Uterus (tissue), 3 donors: Measurements from ENCODE around the gene C17orf114.

ENCODE experiments used
- DNase-seq, 2 donors: peaks; one replicate each; pipeline ENCODE4 v3.0.0-alpha.2; 2019 to 2020
- H3K27ac ChIP-seq, 2 donors: fragments of 200-600 bp; sonication (generic); 1 replicate in 1 of 2; 2 replicates in 1 of 2; pipeline ENCODE4 v1.5.1; 2016 to 2018
- H3K27me3 ChIP-seq, 2 donors: fragments of 200-600 bp; sonication (generic); one replicate each; pipeline ENCODE4 v1.5.1; 2018 to 2019; ENCODE audit warnings: control low read depth in 1 of 2
- H3K36me3 ChIP-seq, 2 donors: fragments of 200-600 bp; sonication (generic); one replicate each; pipeline ENCODE4 v1.5.1; 2019; ENCODE audit warnings: control low read depth in 1 of 2
- H3K4me1 ChIP-seq, 2 donors: fragments of 200-600 bp; sonication (generic); one replicate each; pipeline ENCODE4 v1.5.1; 2018 to 2019; ENCODE audit warnings: control low read depth in 1 of 2
- H3K4me3 ChIP-seq, 2 donors: fragments of 200-600 bp; sonication (generic); 1 replicate in 1 of 2; 2 replicates in 1 of 2; pipeline ENCODE4 v1.5.1; 2018 to 2019; ENCODE audit warnings: mild to moderate bottlenecking in 1 of 2
- H3K9me3 ChIP-seq, 2 donors: fragments of 200-600 bp; sonication (generic); one replicate each; pipeline ENCODE4 v1.5.1; 2019; ENCODE audit warnings: control low read depth in 1 of 2
- POLR2A ChIP-seq, 2 donors: fragments of 450-650 bp; IDR thresholded peaks; one replicate each; pipeline ENCODE4 v1.6.1; 2016; ENCODE audit warnings: antibody characterized with exemption in 2 of 2, mild to moderate bottlenecking in 1 of 2, moderate library complexity in 1 of 2
- intact Hi-C: fragments of 100-400 bp; cut with DNase I; formaldehyde crosslinking; loops from one replicate; pipeline ENCODE4 v1.15.1; 2023; ENCODE audit warnings: low total_unique reads
- TF ChIP-seq, protein P1 (sequence below), 4 experiments: fragments of 200-600 bp in 2 of 4; fragments of 450-650 bp in 2 of 4; sonication (generic) in 2 of 4; IDR thresholded peaks; one replicate each; pipeline ENCODE4 v1.5.1; 2016 to 2019; ENCODE audit warnings: antibody characterized with exemption in 4 of 4, mild to moderate bottlenecking in 2 of 4, moderate library complexity in 1 of 4
- donor health status: DM: yes; HTN: yes; CAD: no.

C17orf114 gene

DNA sequence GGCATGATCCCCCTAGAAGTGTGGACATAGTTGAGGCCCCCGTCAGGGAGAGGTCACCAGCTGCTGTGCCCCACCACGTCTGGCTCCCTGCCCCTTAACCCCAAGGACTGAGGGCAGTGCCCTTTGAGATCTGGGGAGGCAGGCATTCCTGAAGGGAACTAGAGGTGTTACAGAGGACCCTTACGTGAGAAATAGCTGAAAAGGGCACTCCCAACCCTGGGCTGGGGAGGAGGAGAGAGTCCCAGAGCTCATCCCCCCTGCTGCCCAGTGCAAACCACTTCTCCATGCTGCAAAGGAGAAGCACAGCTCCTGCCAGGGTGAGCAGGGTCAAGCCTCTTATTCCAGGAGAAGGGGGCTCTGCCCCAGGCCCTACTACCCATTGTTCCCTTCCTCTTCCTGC lies 20.7 kb upstream of the C17orf114 start:
- Histone ChIP-seq H3K36me3 (no peaks in the 10 kb centered on the region), H3K27ac (no peak overlapping the region)

GRCh38 chr17:4818276-4818675 lies 16.1 kb upstream of the C17orf114 start:
- H3K4me1 ChIP-seq, result no peaks in the 10 kb centered on the region
- DNase-seq, result no peak
- no peak overlapping the region for H3K4me3 ChIP-seq
- TF ChIP-seq, protein P1, sequence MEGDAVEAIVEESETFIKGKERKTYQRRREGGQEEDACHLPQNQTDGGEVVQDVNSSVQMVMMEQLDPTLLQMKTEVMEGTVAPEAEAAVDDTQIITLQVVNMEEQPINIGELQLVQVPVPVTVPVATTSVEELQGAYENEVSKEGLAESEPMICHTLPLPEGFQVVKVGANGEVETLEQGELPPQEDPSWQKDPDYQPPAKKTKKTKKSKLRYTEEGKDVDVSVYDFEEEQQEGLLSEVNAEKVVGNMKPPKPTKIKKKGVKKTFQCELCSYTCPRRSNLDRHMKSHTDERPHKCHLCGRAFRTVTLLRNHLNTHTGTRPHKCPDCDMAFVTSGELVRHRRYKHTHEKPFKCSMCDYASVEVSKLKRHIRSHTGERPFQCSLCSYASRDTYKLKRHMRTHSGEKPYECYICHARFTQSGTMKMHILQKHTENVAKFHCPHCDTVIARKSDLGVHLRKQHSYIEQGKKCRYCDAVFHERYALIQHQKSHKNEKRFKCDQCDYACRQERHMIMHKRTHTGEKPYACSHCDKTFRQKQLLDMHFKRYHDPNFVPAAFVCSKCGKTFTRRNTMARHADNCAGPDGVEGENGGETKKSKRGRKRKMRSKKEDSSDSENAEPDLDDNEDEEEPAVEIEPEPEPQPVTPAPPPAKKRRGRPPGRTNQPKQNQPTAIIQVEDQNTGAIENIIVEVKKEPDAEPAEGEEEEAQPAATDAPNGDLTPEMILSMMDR (IDR thresholded peaks at IDR 0.05), result no peak
- no peak for TF ChIP-seq POLR2A (IDR thresholded peaks at IDR 0.05)
- no peak overlapping the region for H3K27ac ChIP-seq
- intact Hi-C loops, result no loop called here
- H3K36me3 ChIP-seq, result no peaks in the 10 kb centered on the region
- H3K9me3 ChIP-seq, result no peaks in the 10 kb centered on the region
- no peaks in the 10 kb centered on the region for H3K27me3 ChIP-seq

More for the DNA sequence above, 20.7 kb upstream of the C17orf114 start:
- Histone ChIP-seq H3K27me3 (no peaks in the 10 kb centered on the region), H3K9me3 (no peaks in the 10 kb centered on the region), H3K4me1 (no peaks in the 10 kb centered on the region), H3K4me3 (no peak overlapping the region)
- TF ChIP-seq, protein P1 (IDR thresholded peaks at IDR 0.05), result no peak
- TF ChIP-seq POLR2A (IDR thresholded peaks at IDR 0.05), result no peak
- intact Hi-C loops, result no loop called here
- DNase-seq, result no peak

DNA sequence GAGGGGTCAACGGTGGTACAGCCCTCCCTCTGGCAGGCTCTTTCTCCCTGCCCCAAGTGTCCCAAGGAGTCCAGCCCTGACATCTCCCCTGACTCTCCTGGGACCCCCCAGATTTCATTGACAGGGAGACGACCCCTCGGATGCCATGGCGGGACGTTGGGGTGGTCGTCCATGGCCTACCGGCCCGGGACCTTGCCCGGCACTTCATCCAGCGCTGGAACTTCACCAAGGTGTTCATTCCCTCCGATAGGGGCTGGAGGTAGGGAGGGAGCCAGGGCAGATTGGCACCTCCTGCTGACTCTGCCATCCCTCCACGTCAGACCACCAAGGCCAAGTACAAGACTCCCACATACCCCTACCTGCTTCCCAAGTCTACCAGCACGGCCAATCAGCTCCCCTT lies 14.7 kb upstream of the C17orf114 start:
- Histone ChIP-seq H3K27ac (no peak overlapping the region), H3K27me3 (no peaks in the 10 kb centered on the region), H3K9me3 (no peaks in the 10 kb centered on the region), H3K4me1 (no peaks in the 10 kb centered on the region), H3K4me3 (no peak overlapping the region), H3K36me3 (no peaks in the 10 kb centered on the region)
- intact Hi-C loops, result no loop called here
- no peak for DNase-seq
- TF ChIP-seq, protein P1 (IDR thresholded peaks at IDR 0.05), result no peak
- no peak for TF ChIP-seq POLR2A (IDR thresholded peaks at IDR 0.05)

GRCh38 chr17:4815043-4815675 lies 13.0 kb upstream of the C17orf114 start:
- no peaks in the 10 kb centered on the region for H3K4me1 ChIP-seq
- DNase-seq, result no peak
- H3K36me3 ChIP-seq, result no peaks in the 10 kb centered on the region
- no peak overlapping the region for H3K27ac ChIP-seq
- no peaks in the 10 kb centered on the region for H3K27me3 ChIP-seq
- intact Hi-C loops, result no loop called here
- H3K4me3 ChIP-seq, result no peak overlapping the region
- TF ChIP-seq, protein P1 (IDR thresholded peaks at IDR 0.05), result no peak
- TF ChIP-seq POLR2A (IDR thresholded peaks at IDR 0.05), result no peak
- no peaks in the 10 kb centered on the region for H3K9me3 ChIP-seq

- Histone ChIP-seq H3K9me3 (no peaks in the 10 kb centered on the region), H3K27me3 (no peaks in the 10 kb centered on the region), H3K4me3 (no peak overlapping the region), H3K36me3 (no peaks in the 10 kb centered on the region), H3K4me1 (peaks cover 0 to 9% of the 10 kb centered on the region in 2 donors), H3K27ac (no peak overlapping the region)
- TF ChIP-seq, protein P1 (IDR thresholded peaks at IDR 0.05), result no peak
- TF ChIP-seq POLR2A (IDR thresholded peaks at IDR 0.05), result no peak
- DNase-seq, result no peak
- intact Hi-C loops, result no loop called here
These were observed 10.6 kb upstream of the C17orf114 start for GRCh38 chr17:4812690-4813089.
